GM19467 (cell line): Measurements from ENCODE around the gene DOCK1.

Experiments
- ATAC-seq: cut with Tn5 transposase; IDR thresholded peaks from one replicate; pipeline ENCODE4 v1.9.1; 2021; ENCODE audit warnings: mild to moderate bottlenecking, moderate library complexity; ENCODE audit not compliant: unreplicated experiment

The DOCK1 gene

GRCh38 chr10:127125331-127125730 lies 220.1 kb downstream of the DOCK1 start:
- ATAC-seq: no peak

GRCh38 chr10:127127822-127128221 lies 222.6 kb downstream of the DOCK1 start:
- ATAC-seq: no peak

GRCh38 chr10:127129104-127129503 lies 223.9 kb downstream of the DOCK1 start:
- no peak for ATAC-seq

DNA sequence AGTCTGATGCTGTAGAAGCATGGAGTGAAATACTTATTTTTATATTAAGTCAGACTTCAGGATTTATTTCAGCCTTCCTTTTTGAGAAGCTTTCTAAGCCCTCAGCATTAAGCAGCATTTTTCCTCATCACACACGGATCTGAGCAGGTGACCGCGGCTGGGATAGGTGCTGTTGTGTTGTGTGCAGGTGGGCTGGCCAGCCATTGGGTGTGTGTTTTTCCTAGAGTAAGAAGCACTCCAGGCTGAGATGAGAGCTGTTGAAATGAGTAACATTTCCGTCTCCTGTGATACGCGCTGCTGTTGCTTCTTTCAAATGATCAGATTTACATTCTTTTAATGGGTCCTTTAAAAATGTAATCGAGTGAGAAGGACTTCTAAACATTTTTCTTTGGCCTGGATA lies 227.2 kb downstream of the DOCK1 start:
- no peak for ATAC-seq

- ATAC-seq: no peak
Observed at GRCh38 chr10:127133225-127133624, 228.0 kb downstream of the DOCK1 start.

- no peak for ATAC-seq
Observed at GRCh38 chr10:127133672-127134500, 228.7 kb downstream of the DOCK1 start.

DNA sequence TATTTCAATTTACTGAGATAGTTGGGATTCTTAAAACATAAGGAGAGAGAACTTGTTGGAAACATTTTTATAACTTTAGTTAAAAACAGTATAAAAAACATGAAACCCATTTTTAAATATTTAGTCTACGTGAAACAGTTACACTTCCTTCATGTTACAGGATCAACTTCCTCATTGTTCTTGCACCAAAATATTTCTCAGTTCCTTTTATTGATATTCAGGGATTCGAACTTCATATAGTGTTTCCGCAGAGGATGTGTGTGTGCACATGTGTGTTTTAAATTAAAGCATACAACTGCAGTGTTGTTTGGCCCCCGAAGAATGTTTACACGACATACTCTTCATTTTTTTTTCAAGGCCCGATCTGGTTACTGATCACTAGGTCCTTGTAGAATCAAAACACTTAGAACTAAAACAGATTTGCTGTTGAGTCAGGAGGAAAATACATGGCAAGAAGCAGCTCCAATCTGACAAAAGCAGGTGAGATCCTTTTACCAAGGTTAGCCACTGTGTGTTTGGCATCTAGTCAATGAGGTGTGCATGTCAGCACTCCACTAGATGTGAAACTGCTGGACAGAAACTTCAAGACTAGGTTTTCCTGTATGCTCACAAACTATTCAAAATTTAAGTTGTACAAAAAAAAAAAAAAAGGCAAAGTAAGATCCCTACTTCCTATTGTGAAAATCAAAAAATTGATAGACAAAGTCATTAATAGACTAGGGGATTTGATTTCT lies 230.8 kb downstream of the DOCK1 start:
- no peak for ATAC-seq

GRCh38 chr10:127137391-127137790 lies 232.2 kb downstream of the DOCK1 start:
- ATAC-seq: no peak

DNA sequence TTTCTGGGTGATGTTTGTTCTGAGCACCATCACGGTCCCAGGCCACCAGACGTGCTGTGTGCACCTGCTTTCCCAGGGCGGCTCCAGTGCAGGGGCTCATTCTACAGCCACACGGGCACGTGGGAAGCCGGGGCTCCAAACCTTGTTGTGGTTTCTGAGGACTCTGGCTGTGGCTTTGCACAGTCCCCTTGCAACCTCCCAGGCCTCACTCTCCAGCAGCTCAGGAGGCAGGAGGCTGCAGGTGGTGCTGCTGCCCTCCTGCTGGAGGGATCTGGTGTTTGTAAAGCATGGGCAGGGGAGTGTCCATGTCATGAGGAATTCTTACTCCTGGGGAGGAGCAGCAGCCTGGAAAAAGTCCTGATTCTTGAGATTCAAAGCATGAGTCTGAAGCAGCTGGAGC lies 236.9 kb downstream of the DOCK1 start:
- no peak for ATAC-seq

- ATAC-seq: no peak
Observed at GRCh38 chr10:127142856-127143255, 237.6 kb downstream of the DOCK1 start.

DNA sequence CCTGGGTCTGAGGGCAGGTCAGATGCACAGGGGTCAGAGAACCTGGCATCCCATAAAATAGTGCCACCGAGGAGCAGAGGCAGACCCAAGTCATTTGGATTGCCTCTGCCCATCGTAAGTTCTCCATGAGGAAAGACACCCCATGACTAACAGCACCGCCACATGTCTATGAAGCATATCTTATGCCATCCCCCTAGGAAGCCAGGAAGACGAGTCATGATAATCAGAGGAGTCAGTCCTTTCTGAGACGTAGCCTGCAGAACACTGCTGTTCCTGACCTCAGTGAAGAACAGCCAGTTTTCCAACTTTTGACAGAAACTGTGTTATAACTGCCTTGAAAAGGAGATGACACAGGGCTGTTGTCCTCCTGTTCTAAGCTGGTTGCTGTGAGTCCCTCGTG lies 239.9 kb downstream of the DOCK1 start:
- ATAC-seq: no peak

GRCh38 chr10:127146661-127147060 lies 241.4 kb downstream of the DOCK1 start:
- no peak for ATAC-seq

DNA sequence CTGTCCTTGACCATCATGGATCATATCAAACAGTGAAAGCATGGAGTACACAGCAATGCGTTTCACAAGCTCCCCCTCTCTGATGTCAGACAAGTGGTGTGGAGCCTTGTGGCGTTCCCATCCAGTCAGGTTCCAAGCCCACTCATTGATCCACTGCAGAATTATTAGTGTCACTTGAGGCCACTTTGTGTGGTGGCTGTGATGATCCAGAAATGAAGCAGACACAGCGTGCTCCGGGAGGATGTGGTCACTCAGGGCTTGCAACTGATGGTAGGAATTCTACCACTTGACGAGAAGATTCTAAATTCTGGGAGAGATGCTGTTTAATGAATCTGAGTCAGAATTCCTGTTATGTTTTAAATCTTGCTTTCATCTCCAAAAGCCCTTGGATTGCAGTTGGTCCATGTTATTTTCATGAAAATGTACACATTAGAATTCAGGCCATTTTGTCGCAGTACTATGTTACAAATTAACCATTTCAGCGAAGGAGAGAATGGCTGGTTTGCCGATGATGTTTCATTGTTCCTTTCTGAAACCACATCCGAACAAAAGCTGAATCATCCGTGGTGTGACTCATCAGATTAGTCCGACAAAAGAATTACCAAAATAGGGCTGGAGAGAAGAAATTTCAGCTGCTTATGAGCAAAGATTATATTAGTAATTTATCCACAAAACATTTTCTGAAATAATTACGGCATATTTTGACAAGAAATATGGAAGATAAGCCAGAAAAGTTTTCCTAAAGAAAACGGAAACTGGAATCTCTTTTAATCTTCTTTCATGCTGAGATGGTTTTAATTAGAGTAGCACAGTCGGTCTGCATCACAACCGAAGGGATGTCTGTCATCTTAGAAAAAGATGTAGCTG lies 243.1 kb downstream of the DOCK1 start:
- ATAC-seq: no peak

GRCh38 chr10:127148933-127149220 lies 243.6 kb downstream of the DOCK1 start:
- no peak for ATAC-seq

- ATAC-seq: no peak
Observed at GRCh38 chr10:127149501-127150081, 244.4 kb downstream of the DOCK1 start.

- no peak for ATAC-seq
Observed at GRCh38 chr10:127150136-127150535, 244.9 kb downstream of the DOCK1 start.

- ATAC-seq: no peak
Observed at GRCh38 chr10:127151541-127151940, 246.3 kb downstream of the DOCK1 start.

DNA sequence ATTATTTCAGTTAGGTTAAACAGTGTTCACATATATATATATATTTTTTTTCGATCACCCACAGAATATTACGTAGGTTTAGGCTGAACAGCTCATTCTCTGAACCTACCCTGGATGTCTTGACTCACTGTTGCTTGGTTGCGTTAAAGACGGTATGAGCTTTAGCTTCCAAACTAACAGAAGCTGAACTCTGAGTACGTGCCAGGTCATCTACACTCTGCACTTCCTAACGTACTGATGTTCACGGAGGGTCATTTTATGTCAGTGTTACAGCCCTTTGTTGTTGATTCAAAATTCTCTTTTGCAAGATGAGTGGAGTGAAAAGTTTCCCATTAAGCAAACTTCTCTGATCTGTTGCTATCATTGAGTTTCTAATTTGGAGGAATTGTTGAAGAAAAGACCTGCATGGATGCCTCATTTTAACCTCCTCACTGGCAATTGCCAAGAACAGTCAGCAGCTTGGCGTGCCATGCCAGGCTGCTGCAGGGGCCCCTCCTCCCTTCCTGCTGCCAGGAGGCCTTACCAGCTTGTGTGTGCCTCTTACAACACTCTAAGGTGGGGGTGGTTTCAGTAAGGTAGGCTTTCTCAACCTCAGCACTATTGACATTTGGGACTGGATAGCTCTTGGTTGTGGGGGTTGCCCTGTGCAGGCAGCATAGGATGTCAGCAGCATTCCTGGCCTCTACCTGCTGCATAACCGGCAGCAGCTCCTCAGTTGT lies 246.9 kb downstream of the DOCK1 start:
- ATAC-seq: no peak

- ATAC-seq: no peak
Observed at GRCh38 chr10:127153181-127153580, 248.0 kb downstream of the DOCK1 start.

DNA sequence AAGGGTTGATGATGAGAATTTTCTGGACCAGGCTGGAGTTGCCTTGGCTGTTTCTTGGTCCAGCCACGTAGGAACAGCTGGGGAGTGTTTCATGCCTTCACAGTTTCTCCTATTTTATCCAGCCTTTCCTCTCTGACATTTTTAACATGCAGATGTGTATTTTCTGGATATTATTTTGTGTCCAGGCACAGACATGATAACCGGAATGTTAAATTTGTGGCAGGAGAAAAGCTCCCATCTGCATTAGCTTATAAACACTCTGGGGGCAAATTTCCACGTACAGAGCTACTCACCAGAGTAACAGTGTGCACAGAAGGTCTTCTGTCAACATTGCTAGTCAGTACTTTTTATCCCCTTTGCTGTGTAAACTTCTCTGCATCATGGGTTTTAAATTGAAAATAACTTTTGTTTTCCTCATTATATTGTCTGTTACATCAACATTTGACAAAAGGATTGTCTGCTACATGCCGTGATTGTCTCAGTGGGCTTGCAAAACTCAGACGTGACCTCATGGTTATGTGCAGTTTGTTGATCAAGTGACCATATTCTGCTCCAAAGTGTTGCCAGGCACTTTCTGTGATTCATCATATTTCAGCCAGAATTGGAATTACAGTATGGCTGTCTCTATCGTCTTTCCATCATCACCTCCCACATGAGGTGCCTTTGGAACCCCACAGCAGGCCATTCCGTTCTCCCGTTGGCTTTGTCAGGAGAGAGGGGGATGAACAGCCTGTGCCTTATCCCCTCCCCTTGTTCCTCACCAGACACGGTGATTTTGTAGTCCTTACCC lies 249.8 kb downstream of the DOCK1 start:
- no peak for ATAC-seq
